Measurements from ENCODE around the gene PHF24.

Gene PHF24

GRCh38 chr9:34983209-34983608, 25.1 kb downstream of the PHF24 start:
- DNase-seq (ENCODE audit: low spot score): no peak

GRCh38 chr9:34984049-34984448, 26.0 kb downstream of the PHF24 start:
- DNase-seq (ENCODE audit: low spot score): peak; percentile 31

- DNase-seq (ENCODE audit: low spot score): peak; percentile 50
These were observed 27.3 kb downstream of the PHF24 start for GRCh38 chr9:34985311-34985899.

- no peak for DNase-seq (ENCODE audit: low spot score)
These were observed 28.5 kb downstream of the PHF24 start for GRCh38 chr9:34986540-34987047.

- no peak for DNase-seq (ENCODE audit: low spot score)
These were observed 29.2 kb downstream of the PHF24 start for GRCh38 chr9:34987160-34987901.

- DNase-seq (ENCODE audit: low spot score): peak; percentile 30
These were observed 30.3 kb downstream of the PHF24 start for GRCh38 chr9:34988218-34989002.

GRCh38 chr9:34989003-34989945, 31.2 kb downstream of the PHF24 start, which contains the start of gene DNAJB5:
TSS of gene DNAJB5 (plus strand) at chr9:34989745. CDS start at chr9:34990631, 886 bp downstream.
- DNase-seq (ENCODE audit: low spot score): peak; percentile 97

GRCh38 chr9:34989946-34990635, 32.0 kb downstream of the PHF24 start:
- DNase-seq (ENCODE audit: low spot score): peak; percentile 68

GRCh38 chr9:34990908-34991606, 33.0 kb downstream of the PHF24 start:
- DNase-seq (ENCODE audit: low spot score): no peak

- DNase-seq (ENCODE audit: low spot score): no peak
These were observed 33.7 kb downstream of the PHF24 start for GRCh38 chr9:34991607-34992375.

GRCh38 chr9:34992376-34992951, 34.4 kb downstream of the PHF24 start:
- peak; percentile 73 for DNase-seq (ENCODE audit: low spot score)

- DNase-seq (ENCODE audit: low spot score): peak; percentile 61
These were observed 35.6 kb downstream of the PHF24 start for GRCh38 chr9:34993502-34994259.

- DNase-seq (ENCODE audit: low spot score): peak; percentile 60
These were observed 36.3 kb downstream of the PHF24 start for GRCh38 chr9:34994260-34994899.

- DNase-seq (ENCODE audit: low spot score): peak; percentile 61
These were observed 37.0 kb downstream of the PHF24 start for GRCh38 chr9:34994900-34995669.

GRCh38 chr9:34995670-34996060, 37.6 kb downstream of the PHF24 start:
- DNase-seq (ENCODE audit: low spot score): peak; percentile 32

GRCh38 chr9:34996181-34996904, 38.3 kb downstream of the PHF24 start:
- no peak for DNase-seq (ENCODE audit: low spot score)

Data from AG20443 (cell line).